ENCODE data around the gene CRACR2A.

GRCh38 chr12:3627336-3627735, 125.6 kb downstream of the CRACR2A start:
- no peak for TF ChIP-seq CTCF (IDR thresholded peaks at IDR 0.05)
- no peak for TF ChIP-seq BCL3 (IDR thresholded peaks at IDR 0.05)
- no peak for TF ChIP-seq HDAC2 (IDR thresholded peaks at IDR 0.05)
- no peak for TF ChIP-seq REST (IDR thresholded peaks at IDR 0.05)
- TF ChIP-seq KDM1A (IDR thresholded peaks at IDR 0.05; ENCODE audit: low read depth), result no peak
- no peak for TF ChIP-seq BHLHE40 (IDR thresholded peaks at IDR 0.05; ENCODE audit: low read depth, low read length)
- no peak for TF ChIP-seq KDM5A (IDR thresholded peaks at IDR 0.05)
- TF ChIP-seq POLR2A (IDR thresholded peaks at IDR 0.05; ENCODE audit: low read length), result no peak
- TF ChIP-seq TP53 (CRISPR knock-in tag; IDR thresholded peaks at IDR 0.05), result no peak
- no peak for TF ChIP-seq NR3C1 (IDR thresholded peaks at IDR 0.05)
- TF ChIP-seq EP300 (IDR thresholded peaks at IDR 0.05), result no peak
- no peak for TF ChIP-seq MAX (IDR thresholded peaks at IDR 0.05)

Data from A549 (cell line).